Measurements from ENCODE around the gene UNCX.
"Not testable (repeated sequence)": the region's sequence is repeated elsewhere in the genome, so short reads cannot be mapped to it uniquely, and the experiment has no call there.

The UNCX gene

DNA sequence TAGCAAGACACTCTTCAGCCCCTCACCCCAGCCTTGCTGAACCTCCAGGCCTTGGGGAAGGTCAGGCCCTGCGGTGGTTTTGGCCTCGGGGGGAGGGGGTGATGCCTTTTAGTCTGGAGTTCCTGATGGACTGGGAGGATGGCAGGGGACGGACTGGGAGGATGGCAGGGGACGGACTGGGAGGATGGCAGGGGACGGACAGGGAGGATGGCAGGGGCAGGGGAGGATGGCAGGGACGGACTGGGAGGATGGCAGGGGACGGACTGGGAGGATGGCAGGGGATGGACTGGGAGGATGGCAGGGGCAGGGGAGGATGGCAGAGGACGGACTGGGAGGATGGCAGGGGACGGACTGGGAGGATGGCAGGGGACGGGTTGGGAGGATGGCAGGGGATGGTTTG is 28.4 kb downstream of the UNCX start:
- not testable (repeated sequence) for H3K27ac ChIP-seq (ENCODE audit: low read length, poor library complexity, severe bottlenecking); H3K23ac ChIP-seq (ENCODE audit: low read length in 2 of 2); H3K79me1 ChIP-seq (replicated peaks; ENCODE audit: low read length, poor library complexity, severe bottlenecking); H2BK5ac ChIP-seq (ENCODE audit: low read depth, low read length, poor library complexity, severe bottlenecking); H2BK12ac ChIP-seq (ENCODE audit: low read length in 2 of 2); DNase-seq; H3K18ac ChIP-seq (ENCODE audit: low read depth in 1 of 2, low read length in 2 of 2); H3K9me3 ChIP-seq (ENCODE audit: control insufficient read depth, low read length); H3K9ac ChIP-seq (ENCODE audit: low read length); H3K4ac ChIP-seq (ENCODE audit: low read depth in 1 of 2, low read length in 2 of 2); H2BK120ac ChIP-seq (ENCODE audit: low read depth, low read length); H2AK5ac ChIP-seq (ENCODE audit: low read length, severe bottlenecking); H3K4me3 ChIP-seq (ENCODE audit: insufficient read depth in 1 of 2, low read depth in 1 of 2, low read length in 2 of 2); H3K4me1 ChIP-seq (ENCODE audit: control insufficient read depth, insufficient read depth, low read depth, low read length); H2BK15ac ChIP-seq (ENCODE audit: low read depth, poor library complexity, severe bottlenecking); H4K91ac ChIP-seq (ENCODE audit: low read length); H4K8ac ChIP-seq (ENCODE audit: low read length); H2AFZ ChIP-seq (ENCODE audit: low read depth, low read length); H3K36me3 ChIP-seq (ENCODE audit: control insufficient read depth in 1 of 2, insufficient read depth in 2 of 2, low read depth in 1 of 2, low read length in 2 of 2); H3K4me2 ChIP-seq (ENCODE audit: low read length, poor library complexity, severe bottlenecking)
- 81% methylated on average over 10 of the region's 10 CpGs for WGBS
- Histone ChIP-seq H3K14ac (ENCODE audit: low read length in 2 of 2) (peak overlapping the region in 1 of 2 experiments; percentile 74), H3K27me3 (ENCODE audit: control insufficient read depth in 1 of 2, insufficient read depth in 1 of 2, low read length in 2 of 2) (peaks cover 48 to 75% of the 10 kb centered on the region in 2 experiments)

GRCh38 chr7:1262441-1262840 is 29.8 kb downstream of the UNCX start:
- WGBS, result 75% methylated on average over 12 of the region's 13 CpGs
- no peak overlapping the region for H3K9ac ChIP-seq (ENCODE audit: low read length)
- H3K79me1 ChIP-seq (replicated peaks; ENCODE audit: low read length, poor library complexity, severe bottlenecking), result no peaks in the 10 kb centered on the region
- no peak overlapping the region for H2BK12ac ChIP-seq (ENCODE audit: low read length in 2 of 2)
- no peak overlapping the region for H2BK5ac ChIP-seq (ENCODE audit: low read depth, low read length, poor library complexity, severe bottlenecking)
- DNase-seq, result no peak
- H4K8ac ChIP-seq (ENCODE audit: low read length), result no peak overlapping the region
- H3K18ac ChIP-seq (ENCODE audit: low read depth in 1 of 2, low read length in 2 of 2), result no peak overlapping the region
- no peak overlapping the region for H3K14ac ChIP-seq (ENCODE audit: low read length in 2 of 2)
- no peak overlapping the region for H4K91ac ChIP-seq (ENCODE audit: low read length)
- no peak overlapping the region for H2AK5ac ChIP-seq (ENCODE audit: low read length, severe bottlenecking)
- H3K27me3 ChIP-seq (ENCODE audit: control insufficient read depth in 1 of 2, insufficient read depth in 1 of 2, low read length in 2 of 2), result peaks cover 50 to 73% of the 10 kb centered on the region in 2 experiments
- no peak overlapping the region for H2BK120ac ChIP-seq (ENCODE audit: low read depth, low read length)
- no peak overlapping the region for H2AFZ ChIP-seq (ENCODE audit: low read depth, low read length)
- H3K4me3 ChIP-seq (ENCODE audit: insufficient read depth in 1 of 2, low read depth in 1 of 2, low read length in 2 of 2), result no peak overlapping the region
- H3K23ac ChIP-seq (ENCODE audit: low read length in 2 of 2), result no peak overlapping the region
- no peaks in the 10 kb centered on the region for H3K36me3 ChIP-seq (ENCODE audit: control insufficient read depth in 1 of 2, insufficient read depth in 2 of 2, low read depth in 1 of 2, low read length in 2 of 2)
- H3K9me3 ChIP-seq (ENCODE audit: control insufficient read depth, low read length), result no peaks in the 10 kb centered on the region
- H2BK15ac ChIP-seq (ENCODE audit: low read depth, poor library complexity, severe bottlenecking), result no peak overlapping the region
- H3K4me2 ChIP-seq (ENCODE audit: low read length, poor library complexity, severe bottlenecking), result no peak overlapping the region
- no peak overlapping the region for H3K4ac ChIP-seq (ENCODE audit: low read depth in 1 of 2, low read length in 2 of 2)
- H3K4me1 ChIP-seq (ENCODE audit: control insufficient read depth, insufficient read depth, low read depth, low read length), result no peaks in the 10 kb centered on the region
- H3K27ac ChIP-seq (ENCODE audit: low read length, poor library complexity, severe bottlenecking), result no peak overlapping the region

- H2AK5ac ChIP-seq (ENCODE audit: low read length, severe bottlenecking), result no peak overlapping the region
- H3K18ac ChIP-seq (ENCODE audit: low read depth in 1 of 2, low read length in 2 of 2), result no peak overlapping the region
- H3K27ac ChIP-seq (ENCODE audit: low read length, poor library complexity, severe bottlenecking), result no peak overlapping the region
- H3K79me1 ChIP-seq (replicated peaks; ENCODE audit: low read length, poor library complexity, severe bottlenecking), result no peaks in the 10 kb centered on the region
- H2BK15ac ChIP-seq (ENCODE audit: low read depth, poor library complexity, severe bottlenecking), result no peak overlapping the region
- WGBS, result 88% methylated on average over 28 of the region's 28 CpGs
- no peak overlapping the region for H4K91ac ChIP-seq (ENCODE audit: low read length)
- no peak overlapping the region for H2AFZ ChIP-seq (ENCODE audit: low read depth, low read length)
- no peak overlapping the region for H3K4me3 ChIP-seq (ENCODE audit: insufficient read depth in 1 of 2, low read depth in 1 of 2, low read length in 2 of 2)
- H3K23ac ChIP-seq (ENCODE audit: low read length in 2 of 2), result no peak overlapping the region
- peaks cover 1% of the 10 kb centered on the region for H3K4me1 ChIP-seq (ENCODE audit: control insufficient read depth, insufficient read depth, low read depth, low read length)
- no peak overlapping the region for H2BK12ac ChIP-seq (ENCODE audit: low read length in 2 of 2)
- H3K36me3 ChIP-seq (ENCODE audit: control insufficient read depth in 1 of 2, insufficient read depth in 2 of 2, low read depth in 1 of 2, low read length in 2 of 2), result no peaks in the 10 kb centered on the region
- H3K14ac ChIP-seq (ENCODE audit: low read length in 2 of 2), result no peak overlapping the region
- no peaks in the 10 kb centered on the region for H3K9me3 ChIP-seq (ENCODE audit: control insufficient read depth, low read length)
- H3K4me2 ChIP-seq (ENCODE audit: low read length, poor library complexity, severe bottlenecking), result no peak overlapping the region
- H3K4ac ChIP-seq (ENCODE audit: low read depth in 1 of 2, low read length in 2 of 2), result no peak overlapping the region
- no peak overlapping the region for H2BK120ac ChIP-seq (ENCODE audit: low read depth, low read length)
- peaks cover 50 to 71% of the 10 kb centered on the region in 2 experiments for H3K27me3 ChIP-seq (ENCODE audit: control insufficient read depth in 1 of 2, insufficient read depth in 1 of 2, low read length in 2 of 2)
- no peak overlapping the region for H4K8ac ChIP-seq (ENCODE audit: low read length)
- H3K9ac ChIP-seq (ENCODE audit: low read length), result no peak overlapping the region
- no peak overlapping the region for H2BK5ac ChIP-seq (ENCODE audit: low read depth, low read length, poor library complexity, severe bottlenecking)
- no peak for DNase-seq
Measured at GRCh38 chr7:1263391-1263951, 30.8 kb downstream of the UNCX start.

GRCh38 chr7:1264345-1265280 is 31.9 kb downstream of the UNCX start:
- Histone ChIP-seq H2AFZ (ENCODE audit: low read depth, low read length) (no peak overlapping the region), H2BK12ac (ENCODE audit: low read length in 2 of 2) (no peak overlapping the region), H2BK15ac (ENCODE audit: low read depth, poor library complexity, severe bottlenecking) (no peak overlapping the region), H3K14ac (ENCODE audit: low read length in 2 of 2) (no peak overlapping the region), H2AK5ac (ENCODE audit: low read length, severe bottlenecking) (no peak overlapping the region), H3K27ac (ENCODE audit: low read length, poor library complexity, severe bottlenecking) (no peak overlapping the region), H4K91ac (ENCODE audit: low read length) (no peak overlapping the region), H3K36me3 (ENCODE audit: control insufficient read depth in 1 of 2, insufficient read depth in 2 of 2, low read depth in 1 of 2, low read length in 2 of 2) (no peaks in the 10 kb centered on the region), H3K9me3 (ENCODE audit: control insufficient read depth, low read length) (no peaks in the 10 kb centered on the region), H4K8ac (ENCODE audit: low read length) (no peak overlapping the region), H3K4me3 (ENCODE audit: insufficient read depth in 1 of 2, low read depth in 1 of 2, low read length in 2 of 2) (no peak overlapping the region), H3K4me1 (ENCODE audit: control insufficient read depth, insufficient read depth, low read depth, low read length) (peaks cover 1% of the 10 kb centered on the region), H3K18ac (ENCODE audit: low read depth in 1 of 2, low read length in 2 of 2) (no peak overlapping the region), H3K79me1 (replicated peaks; ENCODE audit: low read length, poor library complexity, severe bottlenecking) (no peaks in the 10 kb centered on the region), H2BK120ac (ENCODE audit: low read depth, low read length) (no peak overlapping the region), H3K4ac (ENCODE audit: low read depth in 1 of 2, low read length in 2 of 2) (no peak overlapping the region), H2BK5ac (ENCODE audit: low read depth, low read length, poor library complexity, severe bottlenecking) (no peak overlapping the region), H3K4me2 (ENCODE audit: low read length, poor library complexity, severe bottlenecking) (no peak overlapping the region), H3K9ac (ENCODE audit: low read length) (no peak overlapping the region), H3K27me3 (ENCODE audit: control insufficient read depth in 1 of 2, insufficient read depth in 1 of 2, low read length in 2 of 2) (peaks cover 48 to 77% of the 10 kb centered on the region in 2 experiments), H3K23ac (ENCODE audit: low read length in 2 of 2) (no peak overlapping the region)
- DNase-seq, result no peak
- WGBS, result 85% methylated on average over 29 of the region's 30 CpGs
